ENCODE data around the gene ALDOA. TPM values are rescaled to one million over a fixed set of nuclear protein-coding genes. Genes with fewer than 3 reads are reported as not detected.

Gene ALDOA
- total RNA-seq, 4 donors from 2014 or later: 175 to 905 (median 489) TPM

GRCh38 chr16:30022887-30023286 is 42.7 kb upstream of the ALDOA start, which contains the start of gene C16orf92:
C16orf92 (plus strand) TSS chr16:30023198; CDS start chr16:30023341, 143 bp downstream.
- no peak for TF ChIP-seq CTCF (IDR thresholded peaks at IDR 0.05)
- no peak for TF ChIP-seq POLR2A (IDR thresholded peaks at IDR 0.05)
- no peak within 1 kb of the TSS for H3K4me3 ChIP-seq
- H3K4me1 ChIP-seq: no peaks in the 10 kb centered on the region
- H3K9me3 ChIP-seq: no peaks in the 10 kb centered on the region
- H3K27ac ChIP-seq: no peak within 1 kb of the TSS
- no peak for DNase-seq
- intact Hi-C loops (cut with DNase I; ENCODE audit: low total_unique reads): no loop called here
- no peaks in the 10 kb centered on the region for H3K36me3 ChIP-seq
- H3K27me3 ChIP-seq: no peaks in the 10 kb centered on the region

- no peak for DNase-seq
- Histone ChIP-seq H3K9me3 (no peaks in the 10 kb centered on the region), H3K36me3 (no peaks in the 10 kb centered on the region), H3K4me1 (no peaks in the 10 kb centered on the region), H3K27ac (no peak overlapping the region), H3K4me3 (no peak overlapping the region), H3K27me3 (no peaks in the 10 kb centered on the region)
- TF ChIP-seq POLR2A (IDR thresholded peaks at IDR 0.05): no peak
- TF ChIP-seq CTCF (IDR thresholded peaks at IDR 0.05): no peak
- intact Hi-C loops (cut with DNase I; ENCODE audit: low total_unique reads): no loop called here
Measured at GRCh38 chr16:30023586-30023985, 42.0 kb upstream of the ALDOA start.

- Histone ChIP-seq H3K9me3 (no peaks in the 10 kb centered on the region), H3K4me3 (no peak overlapping the region), H3K4me1 (no peaks in the 10 kb centered on the region), H3K27ac (no peak overlapping the region), H3K36me3 (no peaks in the 10 kb centered on the region), H3K27me3 (peaks cover 0 to 2% of the 10 kb centered on the region in 2 donors)
- no peak for DNase-seq
- intact Hi-C loops (cut with DNase I; ENCODE audit: low total_unique reads): no loop called here
- TF ChIP-seq CTCF (IDR thresholded peaks at IDR 0.05) (no peak), POLR2A (IDR thresholded peaks at IDR 0.05) (no peak)
Measured at GRCh38 chr16:30024451-30024850, 41.1 kb upstream of the ALDOA start.

- DNase-seq: no peak
- no peak for TF ChIP-seq POLR2A (IDR thresholded peaks at IDR 0.05)
- TF ChIP-seq CTCF (IDR thresholded peaks at IDR 0.05): no peak
- Histone ChIP-seq H3K9me3 (no peaks in the 10 kb centered on the region), H3K36me3 (no peaks in the 10 kb centered on the region), H3K27me3 (peaks cover 0 to 9% of the 10 kb centered on the region in 2 donors), H3K4me3 (no peak overlapping the region), H3K4me1 (no peaks in the 10 kb centered on the region), H3K27ac (no peak overlapping the region)
- intact Hi-C loops (cut with DNase I; ENCODE audit: low total_unique reads): no loop called here
Measured at GRCh38 chr16:30025156-30025555, 40.4 kb upstream of the ALDOA start.

- TF ChIP-seq POLR2A (IDR thresholded peaks at IDR 0.05): no peak
- no peak for TF ChIP-seq CTCF (IDR thresholded peaks at IDR 0.05)
- DNase-seq: no peak
Measured at GRCh38 chr16:30025574-30025973, 40.0 kb upstream of the ALDOA start.

More at GRCh38 chr16:30025574-30025973, 40.0 kb upstream of the ALDOA start:
- Histone ChIP-seq H3K27ac (no peak overlapping the region), H3K36me3 (no peaks in the 10 kb centered on the region), H3K9me3 (no peaks in the 10 kb centered on the region), H3K4me1 (no peaks in the 10 kb centered on the region), H3K4me3 (no peak overlapping the region), H3K27me3 (peaks cover 0 to 13% of the 10 kb centered on the region in 2 donors)
- intact Hi-C loops (cut with DNase I; ENCODE audit: low total_unique reads): no loop called here

Measured in uterus (tissue), 4 donors.